Esophagus muscularis mucosa (tissue), 3 donors: Measurements from ENCODE around the gene SIGLEC11.

Source experiments
- POLR2A ChIP-seq: fragments of 450-650 bp; IDR thresholded peaks from one replicate; pipeline ENCODE4 v1.6.1; 2017; ENCODE audit warnings: antibody characterized with exemption, moderate library complexity, mild to moderate bottlenecking, low read depth
- POLR2AphosphoS5 ChIP-seq, 2 donors: sonication (generic); formaldehyde crosslinking; IDR thresholded peaks; one replicate each; pipeline ENCODE4 v1.6.1; 2017; ENCODE audit warnings: antibody characterized with exemption in 2 of 2
- TF ChIP-seq, protein P1 (sequence below), 3 experiments: fragments of 200-600 bp in 2 of 3; fragments of 450-650 bp in 1 of 3; sonication (generic) in 2 of 3; IDR thresholded peaks; one replicate each; pipeline ENCODE4 v1.5.1; 2017 to 2019; ENCODE audit warnings: antibody characterized with exemption in 3 of 3, mild to moderate bottlenecking in 2 of 3, moderate library complexity in 1 of 3

DNA sequence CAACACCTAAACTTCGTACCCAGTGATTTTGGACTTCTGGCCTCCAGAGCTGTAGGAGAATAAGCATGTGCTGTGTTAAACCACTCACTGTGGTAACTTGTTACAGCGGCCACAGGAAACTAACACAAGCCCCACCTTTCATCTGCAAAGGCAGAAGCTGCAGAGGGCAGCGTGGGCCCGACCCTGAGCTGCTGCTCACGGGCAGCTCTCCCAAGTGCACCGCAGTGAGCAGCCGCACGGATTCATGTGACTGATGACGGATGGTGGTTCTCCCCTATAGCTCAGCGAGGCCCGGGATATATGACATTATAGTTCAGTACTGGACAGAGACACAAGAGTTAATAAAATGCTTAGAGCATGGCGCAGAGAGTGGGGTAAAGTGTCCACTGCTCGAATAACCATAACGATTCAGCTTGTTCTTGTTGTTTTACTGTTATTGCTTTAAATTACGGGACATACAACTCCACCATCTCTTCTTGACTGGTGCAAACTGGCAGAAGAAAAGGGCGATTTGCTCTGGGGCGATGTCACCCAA lies 42.3 kb upstream of the SIGLEC11 start:
- TF ChIP-seq, protein P1, sequence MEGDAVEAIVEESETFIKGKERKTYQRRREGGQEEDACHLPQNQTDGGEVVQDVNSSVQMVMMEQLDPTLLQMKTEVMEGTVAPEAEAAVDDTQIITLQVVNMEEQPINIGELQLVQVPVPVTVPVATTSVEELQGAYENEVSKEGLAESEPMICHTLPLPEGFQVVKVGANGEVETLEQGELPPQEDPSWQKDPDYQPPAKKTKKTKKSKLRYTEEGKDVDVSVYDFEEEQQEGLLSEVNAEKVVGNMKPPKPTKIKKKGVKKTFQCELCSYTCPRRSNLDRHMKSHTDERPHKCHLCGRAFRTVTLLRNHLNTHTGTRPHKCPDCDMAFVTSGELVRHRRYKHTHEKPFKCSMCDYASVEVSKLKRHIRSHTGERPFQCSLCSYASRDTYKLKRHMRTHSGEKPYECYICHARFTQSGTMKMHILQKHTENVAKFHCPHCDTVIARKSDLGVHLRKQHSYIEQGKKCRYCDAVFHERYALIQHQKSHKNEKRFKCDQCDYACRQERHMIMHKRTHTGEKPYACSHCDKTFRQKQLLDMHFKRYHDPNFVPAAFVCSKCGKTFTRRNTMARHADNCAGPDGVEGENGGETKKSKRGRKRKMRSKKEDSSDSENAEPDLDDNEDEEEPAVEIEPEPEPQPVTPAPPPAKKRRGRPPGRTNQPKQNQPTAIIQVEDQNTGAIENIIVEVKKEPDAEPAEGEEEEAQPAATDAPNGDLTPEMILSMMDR (IDR thresholded peaks at IDR 0.05) = no peak
- no peak for TF ChIP-seq POLR2AphosphoS5 (IDR thresholded peaks at IDR 0.05)
- no peak for TF ChIP-seq POLR2A
